HG02973 (cell line): ENCODE measurements around the gene ARHGAP23.
"Not testable (repeated sequence)": the region's sequence is repeated elsewhere in the genome, so short reads cannot be mapped to it uniquely, and the experiment has no call there.

Source experiments
- ATAC-seq: cut with Tn5 transposase; IDR thresholded peaks from one replicate; pipeline ENCODE4 v1.9.1; 2021; ENCODE audit warnings: moderate library complexity; ENCODE audit not compliant: unreplicated experiment

The ARHGAP23 gene

DNA sequence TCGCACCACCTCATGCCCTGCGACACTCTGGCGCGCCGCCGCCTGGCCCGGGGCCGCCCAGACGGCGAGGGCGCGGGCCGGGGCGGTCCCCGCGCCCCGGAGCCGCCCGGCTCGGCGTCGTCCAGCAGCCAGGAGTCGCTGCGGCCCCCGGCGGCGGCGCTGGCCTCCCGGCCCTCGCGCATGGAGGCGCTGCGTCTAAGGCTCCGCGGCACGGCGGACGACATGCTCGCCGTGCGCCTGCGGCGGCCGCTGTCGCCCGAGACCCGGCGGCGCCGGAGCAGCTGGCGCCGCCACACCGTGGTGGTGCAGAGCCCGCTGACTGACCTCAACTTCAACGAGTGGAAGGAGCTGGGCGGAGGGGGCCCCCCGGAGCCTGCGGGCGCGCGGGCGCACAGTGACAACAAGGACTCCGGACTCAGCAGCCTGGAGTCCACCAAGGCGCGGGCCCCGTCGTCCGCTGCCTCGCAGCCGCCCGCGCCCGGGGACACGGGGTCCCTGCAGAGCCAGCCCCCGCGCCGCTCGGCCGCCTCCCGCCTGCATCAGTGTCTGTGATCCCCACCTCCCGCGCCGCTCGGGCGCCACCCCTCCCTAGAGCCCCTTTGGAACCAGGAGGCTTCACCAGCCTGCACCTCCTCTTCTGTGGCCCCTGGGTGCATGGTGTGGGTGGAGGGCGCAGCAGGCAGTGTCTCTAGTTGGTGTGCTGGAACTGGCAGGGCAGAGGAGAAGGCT lies 82.3 kb downstream of the ARHGAP23 start:
- ATAC-seq, result no peak

DNA sequence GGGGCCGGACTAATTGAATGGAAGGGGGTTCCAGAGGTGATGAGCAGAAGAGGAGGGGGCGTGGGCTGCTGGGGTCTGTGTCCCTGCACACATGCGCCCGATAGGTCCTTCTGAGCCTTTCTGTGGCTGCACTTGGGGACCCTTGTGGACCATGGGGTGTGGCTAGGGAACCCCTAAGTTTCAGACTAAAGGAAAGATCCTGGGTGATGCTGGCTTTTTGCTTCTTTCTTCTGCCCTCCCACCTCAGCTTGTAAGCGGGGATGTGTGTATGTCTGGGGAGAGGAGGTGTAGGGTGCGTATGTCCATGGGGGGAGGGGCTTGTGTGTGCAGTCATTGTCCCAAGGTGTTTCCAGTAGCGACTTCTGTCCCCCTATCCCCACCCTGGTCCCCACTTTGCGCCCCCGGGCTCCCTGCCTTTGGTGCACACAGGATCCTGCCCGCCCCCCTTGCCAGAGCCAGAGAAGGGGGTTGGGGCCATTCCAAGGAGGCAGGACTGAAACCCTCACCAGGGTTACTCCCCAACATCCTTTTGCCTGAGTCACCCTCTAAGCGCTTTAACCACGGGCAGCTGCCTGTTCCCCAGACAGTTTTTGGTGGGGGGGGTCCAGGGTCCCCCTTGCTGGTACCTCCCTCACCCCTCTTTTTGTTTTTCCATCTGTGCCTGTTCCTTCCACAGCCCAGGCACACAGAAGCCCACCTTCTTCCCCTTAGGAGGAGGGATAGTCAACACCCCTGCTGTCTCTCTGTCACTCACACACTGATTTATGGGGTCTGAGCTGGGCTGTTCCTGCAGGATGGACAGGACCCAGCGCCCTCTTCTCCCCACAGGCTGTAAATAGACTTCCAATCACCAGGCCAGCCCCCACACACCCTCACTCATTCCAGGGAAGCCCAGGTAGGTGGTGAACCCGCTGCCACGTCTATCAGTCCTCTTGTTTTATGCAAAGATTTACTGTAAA lies 83.2 kb downstream of the ARHGAP23 start:
- ATAC-seq, result no peak

DNA sequence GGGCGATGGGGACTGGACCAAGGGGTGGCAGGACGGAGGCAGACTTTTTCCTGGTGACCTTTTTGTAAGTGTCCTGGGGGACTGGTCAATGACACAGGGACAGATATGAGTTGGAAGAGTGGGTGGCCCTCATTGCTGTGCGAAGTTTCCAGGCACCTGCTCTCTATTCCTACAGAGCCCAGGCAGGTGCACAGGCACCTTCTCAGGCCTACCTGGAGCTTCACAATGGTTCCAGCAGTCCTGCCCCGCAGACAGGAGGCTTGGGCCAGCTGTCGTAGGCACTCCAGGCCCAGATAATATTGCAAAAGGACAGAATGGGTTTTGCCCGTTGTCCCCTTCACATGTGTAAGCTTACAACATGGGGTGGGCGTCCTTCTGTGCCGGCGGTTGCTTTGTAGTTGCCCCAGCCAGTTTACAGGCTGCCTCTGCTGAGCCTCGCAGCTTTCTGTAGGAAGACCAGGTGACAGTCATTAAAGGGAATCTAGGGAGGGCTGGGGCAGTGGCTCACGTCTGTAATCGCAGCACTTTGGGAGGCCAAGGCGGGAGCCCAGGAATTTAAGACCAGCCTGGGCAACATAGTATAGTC lies 84.3 kb downstream of the ARHGAP23 start:
- no peak for ATAC-seq

DNA sequence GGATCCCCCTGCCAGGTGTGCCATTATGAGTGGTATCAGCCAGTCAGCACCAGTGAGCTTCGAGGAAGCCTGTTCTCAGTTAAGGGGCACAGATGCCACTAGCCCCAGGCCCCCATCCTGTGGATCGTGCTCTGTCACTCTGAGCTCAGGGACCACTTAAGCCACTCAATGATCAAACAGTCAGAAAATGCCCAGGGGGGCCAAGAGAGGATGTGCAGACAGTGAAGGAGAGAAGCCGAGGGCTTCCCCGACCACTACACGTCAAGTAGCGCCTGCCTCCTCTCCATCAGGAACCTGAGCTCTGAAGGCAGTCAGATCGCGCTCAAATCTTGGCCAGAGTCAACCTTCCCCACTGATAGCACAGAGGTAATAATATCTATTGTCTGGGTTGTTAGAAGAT lies 98.3 kb downstream of the ARHGAP23 start:
- not testable (repeated sequence) for ATAC-seq

GRCh38 chr17:38528141-38528540 lies 99.9 kb downstream of the ARHGAP23 start:
- ATAC-seq, result not testable (repeated sequence)

DNA sequence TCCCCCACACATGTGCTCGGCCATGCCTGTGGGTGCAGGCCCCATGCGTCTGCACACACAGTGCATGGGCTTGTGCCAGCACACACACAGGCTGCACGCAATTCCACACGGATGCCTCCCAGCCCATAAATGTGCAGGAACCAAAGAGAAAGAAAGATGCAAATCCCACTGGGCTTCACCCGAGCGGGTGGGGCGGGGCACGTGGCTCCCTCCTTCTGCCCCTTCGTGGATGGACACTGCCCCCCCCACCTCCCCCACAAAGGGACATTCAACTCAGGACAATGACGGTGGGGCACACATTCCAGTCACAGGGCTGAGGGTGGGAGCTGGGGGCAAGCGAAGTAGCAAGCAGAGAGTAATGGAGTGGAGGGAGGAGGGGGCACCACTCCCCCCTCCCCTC lies 102.6 kb downstream of the ARHGAP23 start:
- ATAC-seq, result not testable (repeated sequence)

DNA sequence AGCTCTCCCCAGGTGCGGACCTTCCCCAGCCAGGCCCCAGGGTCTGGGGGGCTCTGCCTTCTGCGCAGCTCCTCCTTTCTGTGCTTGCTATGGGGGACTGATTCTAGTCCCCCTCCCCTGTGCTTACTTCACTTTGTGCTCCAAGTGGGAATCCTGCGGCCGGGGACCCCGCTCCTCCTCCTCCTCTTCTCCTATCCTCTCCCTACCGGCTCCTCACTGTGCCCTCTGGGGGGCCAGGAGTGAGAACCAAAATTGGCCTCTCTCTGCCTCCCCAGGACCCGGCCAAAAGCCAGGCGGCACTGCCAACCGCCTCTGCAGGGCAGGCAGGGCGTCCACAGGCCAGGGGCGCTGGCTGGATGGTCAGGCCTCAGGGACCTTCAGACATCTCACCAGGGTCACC lies 103.5 kb downstream of the ARHGAP23 start:
- ATAC-seq, result not testable (repeated sequence)

GRCh38 chr17:38532451-38532850 lies 104.2 kb downstream of the ARHGAP23 start:
- ATAC-seq, result no peak

DNA sequence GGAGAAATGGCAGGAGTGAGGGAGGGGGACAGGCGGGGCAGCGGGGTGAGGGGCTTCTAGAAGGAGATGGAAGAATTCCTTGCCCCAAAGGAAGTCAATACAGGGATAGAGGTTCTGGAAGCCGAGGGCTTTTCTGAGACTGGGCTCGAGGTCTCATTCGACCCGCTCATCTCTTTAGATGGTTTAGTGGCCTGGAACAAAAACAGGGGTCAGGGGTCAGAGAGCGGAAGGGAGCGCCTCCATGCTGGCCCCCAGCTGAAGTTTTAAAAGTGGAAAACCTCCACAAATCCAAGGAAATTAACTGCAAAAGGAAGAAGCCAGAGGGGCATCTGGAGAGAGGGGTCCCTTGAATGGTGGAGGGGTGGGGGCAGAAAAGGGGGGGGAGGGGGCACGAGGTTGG lies 105.0 kb downstream of the ARHGAP23 start:
- ATAC-seq, result no peak

DNA sequence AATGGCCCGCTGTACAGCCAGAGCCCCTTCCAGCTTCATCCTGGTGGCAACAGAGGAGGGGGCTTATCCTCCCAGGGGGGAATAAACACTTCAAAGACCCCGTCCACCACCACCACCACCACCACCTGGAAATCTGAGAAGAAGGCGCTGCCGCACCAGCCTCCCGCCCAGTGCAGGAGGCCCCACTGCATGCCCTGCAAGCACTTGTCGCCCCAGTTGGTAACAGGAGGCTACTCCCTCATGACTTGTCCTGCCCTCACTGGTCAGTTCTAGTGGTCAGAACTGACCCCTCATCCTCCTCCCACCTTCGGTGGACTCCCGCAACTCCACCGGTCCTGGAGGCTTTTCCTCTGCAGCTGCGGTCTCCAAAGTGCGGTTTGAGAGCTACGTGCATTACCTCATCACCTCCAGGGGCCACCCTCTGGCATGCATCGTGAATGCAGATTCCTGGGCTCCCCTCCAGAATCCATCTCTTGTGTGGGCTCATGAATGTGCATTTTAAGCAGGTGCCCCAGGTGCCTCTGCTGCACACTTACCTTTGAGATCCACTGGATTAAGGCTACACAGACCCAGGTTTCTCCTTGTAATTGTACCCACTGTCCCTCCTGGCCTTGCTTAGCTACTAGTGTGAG lies 105.7 kb downstream of the ARHGAP23 start:
- no peak for ATAC-seq

- no peak for ATAC-seq
Observed at GRCh38 chr17:38534498-38534885, 106.2 kb downstream of the ARHGAP23 start.

DNA sequence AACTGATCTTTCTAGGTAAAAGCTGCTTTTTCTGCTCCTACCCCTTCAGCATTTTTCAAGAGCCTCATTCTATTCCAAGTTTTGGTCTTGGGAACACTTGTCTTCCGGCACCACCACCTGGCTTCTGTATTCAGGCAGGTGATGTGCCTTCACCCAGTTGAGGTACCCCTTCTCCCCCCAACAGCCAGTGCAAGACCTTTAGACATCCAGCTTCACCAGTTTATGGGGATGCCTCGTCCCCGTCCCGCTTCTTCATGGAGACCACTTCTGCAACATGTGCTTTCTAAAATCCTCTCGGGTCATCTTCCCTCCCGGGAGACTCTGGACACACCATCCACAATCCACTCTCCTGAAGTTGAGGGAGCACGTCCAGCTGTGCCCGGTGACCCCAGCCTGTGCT lies 107.6 kb downstream of the ARHGAP23 start:
- no peak for ATAC-seq

- ATAC-seq, result no peak
Observed at GRCh38 chr17:38536661-38537060, 108.4 kb downstream of the ARHGAP23 start.

GRCh38 chr17:38538906-38539305 lies 110.6 kb downstream of the ARHGAP23 start:
- ATAC-seq, result no peak

DNA sequence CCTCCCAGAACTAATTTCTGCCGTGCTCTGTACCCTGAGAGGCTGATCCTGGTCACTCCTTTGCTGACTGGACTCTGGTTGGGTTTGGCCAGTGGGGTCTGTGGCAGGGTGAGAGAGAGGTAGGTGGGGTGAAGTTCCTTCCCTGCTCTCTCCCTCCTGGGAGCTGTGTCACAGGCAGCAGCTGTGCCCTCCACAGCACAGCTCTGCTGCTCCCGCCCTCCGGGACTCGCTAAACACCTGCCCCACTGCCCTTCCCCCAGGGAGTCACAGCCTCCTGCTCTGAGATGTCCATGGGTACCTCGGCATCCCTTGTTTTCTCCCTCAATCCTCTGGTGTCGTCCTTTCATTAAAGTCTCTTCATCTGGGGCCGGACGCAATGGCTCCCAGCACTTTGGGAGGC lies 111.1 kb downstream of the ARHGAP23 start:
- no peak for ATAC-seq

DNA sequence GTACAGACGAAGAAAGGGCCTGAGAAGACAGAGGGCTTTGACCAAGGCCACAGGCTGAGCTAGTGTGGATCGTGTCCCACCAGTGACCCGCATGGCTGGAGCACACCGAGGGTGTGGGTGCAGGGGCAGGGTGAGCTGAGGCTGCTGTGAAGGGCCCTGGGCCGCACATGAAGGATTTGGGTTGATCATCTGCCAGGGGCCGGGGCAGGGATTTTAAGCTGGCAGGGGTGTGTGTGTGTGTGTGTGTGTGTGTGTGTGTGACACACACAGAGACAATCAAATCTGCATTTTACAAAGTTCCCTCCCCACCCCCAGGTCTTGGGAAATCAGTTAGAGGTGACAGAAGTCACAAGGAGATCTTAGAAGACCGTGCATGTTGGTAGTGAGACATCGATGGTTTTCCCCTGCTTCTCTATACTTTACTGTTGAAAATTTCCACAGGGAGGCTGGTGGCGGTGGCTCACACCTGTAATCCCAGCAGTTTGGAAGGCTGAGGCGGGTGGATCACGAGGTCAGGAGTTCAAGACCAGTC lies 112.3 kb downstream of the ARHGAP23 start:
- no peak for ATAC-seq

DNA sequence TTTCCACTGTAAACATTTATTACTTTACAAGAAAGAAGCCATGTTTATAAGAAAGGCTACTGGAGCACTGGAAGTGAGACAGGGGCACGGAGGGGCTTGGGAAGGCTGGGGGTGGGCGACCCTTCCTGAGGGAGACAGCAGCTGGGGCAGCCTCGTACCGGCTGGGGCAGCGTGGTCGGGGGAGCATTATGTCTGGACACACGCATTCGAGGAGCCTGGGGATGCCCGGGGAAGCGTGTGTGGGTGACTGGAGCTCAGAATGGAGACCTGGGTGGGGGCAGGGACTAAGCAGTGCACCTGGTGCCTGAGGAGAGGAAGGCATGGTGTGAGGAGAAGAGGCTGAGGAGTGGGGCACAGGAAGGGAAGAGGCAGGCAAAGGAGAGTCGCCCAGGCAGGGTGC lies 113.0 kb downstream of the ARHGAP23 start:
- no peak for ATAC-seq

DNA sequence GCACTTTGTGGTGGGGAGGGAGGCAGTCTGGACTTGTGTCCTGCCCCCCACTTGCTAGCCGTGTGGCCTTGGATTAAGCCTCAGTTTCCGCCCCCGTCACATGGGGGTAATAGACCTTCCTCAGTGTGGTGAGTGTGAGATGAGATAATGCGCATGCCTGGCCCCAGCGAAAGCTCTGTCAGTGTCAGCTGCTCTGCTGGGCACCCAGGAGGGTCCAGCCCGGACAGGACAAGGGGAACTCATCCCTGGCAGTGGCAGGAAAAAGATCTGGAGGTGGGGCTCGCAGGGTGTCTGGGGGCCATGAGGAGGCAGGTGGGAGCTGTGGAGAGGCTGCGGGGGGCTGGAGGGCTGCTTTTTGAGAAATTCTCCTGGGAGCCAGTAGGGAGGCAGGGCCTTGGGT lies 114.0 kb downstream of the ARHGAP23 start:
- no peak for ATAC-seq

DNA sequence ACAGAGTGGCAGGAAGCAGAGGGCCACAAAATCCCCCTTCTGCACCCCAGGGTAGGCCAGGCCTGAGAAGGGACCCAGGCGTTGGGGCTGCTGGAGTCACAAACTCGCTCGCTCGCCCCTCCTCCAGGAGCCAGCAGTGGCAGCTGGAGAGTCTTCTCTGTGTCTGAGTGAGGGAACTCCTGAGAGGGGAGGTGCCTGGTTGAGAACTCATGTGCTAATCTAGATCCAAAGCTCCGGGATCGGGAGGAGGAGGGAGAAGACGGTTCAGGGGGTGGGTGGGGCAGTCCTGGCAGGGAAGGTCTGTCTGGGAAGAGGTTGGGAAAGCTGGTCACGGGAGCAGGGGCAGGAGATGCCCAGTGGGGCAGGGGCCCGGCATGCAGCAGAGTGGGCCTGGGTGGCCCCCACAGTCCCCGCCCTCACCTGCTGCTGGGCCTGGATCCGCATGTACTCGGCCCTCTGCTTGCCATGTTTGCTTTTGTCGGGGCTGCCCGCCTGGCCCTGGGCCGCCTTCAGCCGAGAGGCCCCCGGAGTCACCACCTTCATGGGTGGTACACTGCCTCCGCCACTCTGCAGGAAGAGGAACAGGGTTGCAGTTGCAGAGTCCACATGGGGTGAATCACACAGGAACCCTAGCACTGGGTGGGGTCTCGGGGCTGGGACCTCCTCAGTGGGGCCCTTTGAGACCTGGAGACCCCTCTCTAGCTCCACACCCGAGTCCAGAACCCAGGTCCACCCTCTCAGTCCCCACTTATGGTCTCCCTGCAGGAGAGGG lies 115.3 kb downstream of the ARHGAP23 start:
- ATAC-seq, result no peak

- no peak for ATAC-seq
Observed at GRCh38 chr17:38544175-38544838, 116.0 kb downstream of the ARHGAP23 start.
